ENCODE results near the gene JAKMIP2. TPM values are rescaled to one million over a fixed set of nuclear protein-coding genes. Genes with fewer than 3 reads are reported as not detected.

JAKMIP2 gene
- polyA plus RNA-seq, 1 donor from 2014 or later: 46.3 TPM

- no peak overlapping the region for H3K4me2 ChIP-seq (ENCODE audit: low read length)
- H3K27me3 ChIP-seq (ENCODE audit: insufficient read depth, low read depth, low read length): no peaks in the 10 kb centered on the region
- no peak overlapping the region for H3K4me3 ChIP-seq (ENCODE audit: low read length)
- H4K20me1 ChIP-seq (ENCODE audit: insufficient read depth): no peaks in the 10 kb centered on the region
- no peak overlapping the region for H3K9ac ChIP-seq (ENCODE audit: low read length)
- H3K9me3 ChIP-seq (ENCODE audit: low read length): no peaks in the 10 kb centered on the region
- H3K9me2 ChIP-seq (ENCODE audit: insufficient read depth, low read length): no peaks in the 10 kb centered on the region
- TF ChIP-seq CTCF (IDR thresholded peaks at IDR 0.05; ENCODE audit: poor library complexity, severe bottlenecking): no peak
- TF ChIP-seq POLR2AphosphoS5 (IDR thresholded peaks at IDR 0.05): no peak
- TF ChIP-seq EP300 (conservative IDR thresholded peaks at IDR 0.05; ENCODE audit: poor library complexity, severe bottlenecking): no peak
- TF ChIP-seq EZH2 (IDR thresholded peaks at IDR 0.05; ENCODE audit: borderline replicate concordance, insufficient read depth, low read length, poor library complexity, severe bottlenecking): no peak
- no peak for TF ChIP-seq SMC3 (conservative IDR thresholded peaks at IDR 0.05; ENCODE audit: poor library complexity)
- TF ChIP-seq RAD21 (conservative IDR thresholded peaks at IDR 0.05): no peak
- H3K36me3 ChIP-seq (ENCODE audit: insufficient read depth, low read length): no peaks in the 10 kb centered on the region
- H3F3A ChIP-seq (ENCODE audit: insufficient read depth, low read length, poor library complexity, severe bottlenecking): no peaks in the 10 kb centered on the region
- peaks cover 26% of the 10 kb centered on the region for H3K79me2 ChIP-seq (replicated peaks; ENCODE audit: insufficient read depth, low read length)
- no peak overlapping the region for H3K27ac ChIP-seq (ENCODE audit: low read length)
- no peak overlapping the region for H2AFZ ChIP-seq (ENCODE audit: low read depth, low read length)
Observed at GRCh38 chr5:147708708-147709107, 73.8 kb downstream of the JAKMIP2 start.

GRCh38 chr5:147704544-147704943 is 78.0 kb downstream of the JAKMIP2 start:
- H4K20me1 ChIP-seq (ENCODE audit: insufficient read depth): no peaks in the 10 kb centered on the region
- H3K36me3 ChIP-seq (ENCODE audit: insufficient read depth, low read length): no peaks in the 10 kb centered on the region
- H3K9ac ChIP-seq (ENCODE audit: low read length): no peak overlapping the region
- H3K27ac ChIP-seq (ENCODE audit: low read length): no peak overlapping the region
- no peak overlapping the region for H2AFZ ChIP-seq (ENCODE audit: low read depth, low read length)
- no peaks in the 10 kb centered on the region for H3K9me2 ChIP-seq (ENCODE audit: insufficient read depth, low read length)
- no peaks in the 10 kb centered on the region for H3F3A ChIP-seq (ENCODE audit: insufficient read depth, low read length, poor library complexity, severe bottlenecking)
- no peaks in the 10 kb centered on the region for H3K27me3 ChIP-seq (ENCODE audit: insufficient read depth, low read depth, low read length)
- H3K79me2 ChIP-seq (replicated peaks; ENCODE audit: insufficient read depth, low read length): peaks cover 13% of the 10 kb centered on the region
- H3K4me3 ChIP-seq (ENCODE audit: low read length): no peak overlapping the region
- no peak overlapping the region for H3K4me2 ChIP-seq (ENCODE audit: low read length)
- no peak for TF ChIP-seq EP300 (conservative IDR thresholded peaks at IDR 0.05; ENCODE audit: poor library complexity, severe bottlenecking)
- TF ChIP-seq REST (IDR thresholded peaks at IDR 0.05; ENCODE audit: borderline replicate concordance): no peak
- TF ChIP-seq POLR2AphosphoS5 (IDR thresholded peaks at IDR 0.05): no peak
- no peak for TF ChIP-seq TAF1 (IDR thresholded peaks at IDR 0.05; ENCODE audit: low read depth)
- no peaks in the 10 kb centered on the region for H3K9me3 ChIP-seq (ENCODE audit: low read length)

GRCh38 chr5:147701468-147701867 is 81.1 kb downstream of the JAKMIP2 start:
- Histone ChIP-seq H3K79me2 (replicated peaks; ENCODE audit: insufficient read depth, low read length) (peaks cover 19% of the 10 kb centered on the region), H3F3A (ENCODE audit: insufficient read depth, low read length, poor library complexity, severe bottlenecking) (no peaks in the 10 kb centered on the region), H3K27ac (ENCODE audit: low read length) (no peak overlapping the region), H3K9me3 (ENCODE audit: low read length) (peaks cover 5% of the 10 kb centered on the region), H4K20me1 (ENCODE audit: insufficient read depth) (no peaks in the 10 kb centered on the region), H3K4me2 (ENCODE audit: low read length) (no peak overlapping the region), H3K4me3 (ENCODE audit: low read length) (no peak overlapping the region), H3K9me2 (ENCODE audit: insufficient read depth, low read length) (no peaks in the 10 kb centered on the region), H3K9ac (ENCODE audit: low read length) (no peak overlapping the region), H2AFZ (ENCODE audit: low read depth, low read length) (no peak overlapping the region), H3K27me3 (ENCODE audit: insufficient read depth, low read depth, low read length) (no peaks in the 10 kb centered on the region), H3K36me3 (ENCODE audit: insufficient read depth, low read length) (no peaks in the 10 kb centered on the region)
- TF ChIP-seq MXI1 (conservative IDR thresholded peaks at IDR 0.05; ENCODE audit: poor library complexity, severe bottlenecking) (no peak), EZH2 (IDR thresholded peaks at IDR 0.05; ENCODE audit: borderline replicate concordance, insufficient read depth, low read length, poor library complexity, severe bottlenecking) (no peak), RAD21 (conservative IDR thresholded peaks at IDR 0.05) (no peak), SMC3 (conservative IDR thresholded peaks at IDR 0.05; ENCODE audit: poor library complexity) (no peak), EP300 (conservative IDR thresholded peaks at IDR 0.05; ENCODE audit: poor library complexity, severe bottlenecking) (no peak), CTCF (IDR thresholded peaks at IDR 0.05; ENCODE audit: poor library complexity, severe bottlenecking) (no peak), REST (IDR thresholded peaks at IDR 0.05; ENCODE audit: borderline replicate concordance) (no peak), TAF1 (IDR thresholded peaks at IDR 0.05; ENCODE audit: low read depth) (no peak), POLR2AphosphoS5 (IDR thresholded peaks at IDR 0.05) (no peak)
